Spleen (tissue), 11 donors: ENCODE data around the gene HBD. TPM values are rescaled to one million over a fixed set of nuclear protein-coding genes. Genes with fewer than 3 reads are reported as not detected.

Source experiments
- DNase-seq: peaks from one replicate; pipeline ENCODE4 v3.0.0-alpha.2; 2020
- H3K27ac ChIP-seq, 8 donors: fragments of 200-600 bp; sonication (generic) in 7 of 8; 1 replicate in 4 of 8; 2 replicates in 4 of 8; pipeline versions ENCODE4 v1.5.0 to v1.8.0; 2016 to 2021; ENCODE audit warnings: inconsistent platforms in 4 of 8, mild to moderate bottlenecking in 4 of 8, moderate library complexity in 1 of 8
- H3K27me3 ChIP-seq, 7 donors: fragments of 200-600 bp; sonication (generic) in 6 of 7; replicated peaks in 1 of 7; 1 replicate in 4 of 7; 2 replicates in 3 of 7; pipeline versions ENCODE4 v1.5.0 to v1.8.0; 2016 to 2021; ENCODE audit warnings: inconsistent platforms in 3 of 7, mild to moderate bottlenecking in 1 of 7
- H3K36me3 ChIP-seq, 6 donors: fragments of 200-600 bp; sonication (generic) in 5 of 6; 1 replicate in 4 of 6; 2 replicates in 2 of 6; pipeline versions ENCODE4 v1.5.0 to v1.8.0; 2016 to 2021; ENCODE audit warnings: inconsistent platforms in 2 of 6
- H3K4me1 ChIP-seq, 6 donors: fragments of 200-600 bp; sonication (generic) in 5 of 6; 1 replicate in 3 of 6; 2 replicates in 3 of 6; pipeline versions ENCODE4 v1.5.0 to v1.8.0; 2016 to 2021; ENCODE audit warnings: inconsistent platforms in 3 of 6
- H3K4me3 ChIP-seq, 8 donors: fragments of 200-600 bp; sonication (generic) in 7 of 8; 1 replicate in 4 of 8; 2 replicates in 4 of 8; pipeline versions ENCODE4 v1.5.0 to v1.8.0; 2016 to 2021; ENCODE audit warnings: inconsistent platforms in 4 of 8, mild to moderate bottlenecking in 4 of 8, moderate library complexity in 2 of 8
- H3K9me3 ChIP-seq, 8 donors: fragments of 200-600 bp; sonication (generic) in 7 of 8; 1 replicate in 4 of 8; 2 replicates in 4 of 8; pipeline versions ENCODE4 v1.5.0 to v1.8.0; 2016 to 2021; ENCODE audit warnings: inconsistent platforms in 4 of 8
- POLR2A ChIP-seq, 3 donors: fragments of 450-650 bp; IDR thresholded peaks; one replicate each; pipeline ENCODE4 v1.5.1; 2017; ENCODE audit warnings: antibody characterized with exemption in 3 of 3, mild to moderate bottlenecking in 1 of 3
- POLR2AphosphoS5 ChIP-seq, 3 donors: sonication (generic); formaldehyde crosslinking; IDR thresholded peaks; one replicate each; pipeline ENCODE4 v1.5.1; 2017; ENCODE audit warnings: antibody characterized with exemption in 3 of 3
- WGBS, 5 donors: extraction: QIAGEN DNeasy Blood & Tissue Kit in 3 of 5; methylation state at CpG; one replicate each; pipeline versions ENCODE4 v1.1.5 to v1.1.7; 2013 to 2018; 5-methylcytosine and 5-hydroxymethylcytosine counted together
- intact Hi-C: fragments of 100-400 bp; cut with DNase I; formaldehyde crosslinking; loops from one replicate; pipeline ENCODE4 v1.15.0; 2023; ENCODE audit warnings: low total_unique reads
- polyA plus RNA-seq, 3 donors: library from polyadenylated mRNA; stranded (reverse); fragments of 200-250 nt; gene quantifications; one replicate each; pipeline ENCODE4 v1.2.1, GENCODE V29; 2013
- total RNA-seq, 7 donors: library from RNA; depleted of rRNA in 3 of 7; stranded (reverse); fragments of >200 nt in 3 of 7; fragmentation: NEBNext Ultra II Directional in 4 of 7; extraction: Animal tissue kit (Norgen Biotek cat#: 25700) in 4 of 7; gene quantifications; one replicate each; pipeline versions ENCODE4 v1.1.0 to v1.2.1, GENCODE V29; 2016 to 2021
- TF ChIP-seq, protein P1 (sequence below), 11 experiments: fragments of 200-600 bp in 7 of 11; fragments of 450-650 bp in 4 of 11; sonication (generic) in 4 of 11; IDR thresholded peaks in 8 of 11; conservative IDR thresholded peaks in 3 of 11; 1 replicate in 7 of 11; 2 replicates in 4 of 11; pipeline versions ENCODE4 v1.4.0 to v1.8.0; 2016 to 2021; ENCODE audit warnings: antibody characterized with exemption in 11 of 11, inconsistent platforms in 4 of 11, mild to moderate bottlenecking in 1 of 11
- donor health status: healthy with polysubstance abuse.
- donor health status: DM: no; HTN: no; CAD: no; lungs with moderate emphysema.
- donor health status: DM: no; HTN: no; CAD: no.
- donor health status: Bipolar disorder and iron deficiency.
- donor health status: healthy.
- donor health status: DM: no; HTN: no; CAD: no.
- donor health status: DM: yes; HTN: yes; CAD: no.

Gene HBD
- total and polyA plus RNA-seq, 10 donors, result 1.0 to 327 (median 10.6) TPM

GRCh38 chr11:5281596-5281995 is 47.3 kb upstream of the HBD start:
- no peak for DNase-seq
- intact Hi-C loops, result no loop called here
- H3K36me3 ChIP-seq, result no peaks in the 10 kb centered on the region
- no peaks in the 10 kb centered on the region for H3K9me3 ChIP-seq
- H3K4me1 ChIP-seq, result no peaks in the 10 kb centered on the region
- TF ChIP-seq POLR2AphosphoS5 (IDR thresholded peaks at IDR 0.05), result no peak
- TF ChIP-seq POLR2A (IDR thresholded peaks at IDR 0.05), result no peak
- TF ChIP-seq, protein P1, sequence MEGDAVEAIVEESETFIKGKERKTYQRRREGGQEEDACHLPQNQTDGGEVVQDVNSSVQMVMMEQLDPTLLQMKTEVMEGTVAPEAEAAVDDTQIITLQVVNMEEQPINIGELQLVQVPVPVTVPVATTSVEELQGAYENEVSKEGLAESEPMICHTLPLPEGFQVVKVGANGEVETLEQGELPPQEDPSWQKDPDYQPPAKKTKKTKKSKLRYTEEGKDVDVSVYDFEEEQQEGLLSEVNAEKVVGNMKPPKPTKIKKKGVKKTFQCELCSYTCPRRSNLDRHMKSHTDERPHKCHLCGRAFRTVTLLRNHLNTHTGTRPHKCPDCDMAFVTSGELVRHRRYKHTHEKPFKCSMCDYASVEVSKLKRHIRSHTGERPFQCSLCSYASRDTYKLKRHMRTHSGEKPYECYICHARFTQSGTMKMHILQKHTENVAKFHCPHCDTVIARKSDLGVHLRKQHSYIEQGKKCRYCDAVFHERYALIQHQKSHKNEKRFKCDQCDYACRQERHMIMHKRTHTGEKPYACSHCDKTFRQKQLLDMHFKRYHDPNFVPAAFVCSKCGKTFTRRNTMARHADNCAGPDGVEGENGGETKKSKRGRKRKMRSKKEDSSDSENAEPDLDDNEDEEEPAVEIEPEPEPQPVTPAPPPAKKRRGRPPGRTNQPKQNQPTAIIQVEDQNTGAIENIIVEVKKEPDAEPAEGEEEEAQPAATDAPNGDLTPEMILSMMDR (IDR thresholded peaks at IDR 0.05 in 8 of 11, conservative IDR thresholded peaks at IDR 0.05 in 3 of 11), result no peak
- no peak overlapping the region for H3K27ac ChIP-seq
- no peak overlapping the region for H3K4me3 ChIP-seq
- no peaks in the 10 kb centered on the region for H3K27me3 ChIP-seq

DNA sequence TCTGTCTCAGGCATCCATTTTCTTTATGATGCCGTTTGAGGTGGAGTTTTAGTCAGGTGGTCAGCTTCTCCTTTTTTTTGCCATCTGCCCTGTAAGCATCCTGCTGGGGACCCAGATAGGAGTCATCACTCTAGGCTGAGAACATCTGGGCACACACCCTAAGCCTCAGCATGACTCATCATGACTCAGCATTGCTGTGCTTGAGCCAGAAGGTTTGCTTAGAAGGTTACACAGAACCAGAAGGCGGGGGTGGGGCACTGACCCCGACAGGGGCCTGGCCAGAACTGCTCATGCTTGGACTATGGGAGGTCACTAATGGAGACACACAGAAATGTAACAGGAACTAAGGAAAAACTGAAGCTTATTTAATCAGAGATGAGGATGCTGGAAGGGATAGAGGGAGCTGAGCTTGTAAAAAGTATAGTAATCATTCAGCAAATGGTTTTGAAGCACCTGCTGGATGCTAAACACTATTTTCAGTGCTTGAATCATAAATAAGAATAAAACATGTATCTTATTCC is 46.4 kb upstream of the HBD start:
- WGBS, 5 donors, result 24 to 46% (median 31%) methylated on average over 3 of the region's 3 CpGs
- Histone ChIP-seq H3K27me3 (no peaks in the 10 kb centered on the region), H3K9me3 (no peaks in the 10 kb centered on the region), H3K27ac (no peak overlapping the region), H3K4me1 (no peaks in the 10 kb centered on the region), H3K4me3 (no peak overlapping the region), H3K36me3 (no peaks in the 10 kb centered on the region)
- DNase-seq, result no peak
- intact Hi-C loops, result no loop called here
- TF ChIP-seq, protein P1 (IDR thresholded peaks at IDR 0.05 in 8 of 11, conservative IDR thresholded peaks at IDR 0.05 in 3 of 11), result no peak
- TF ChIP-seq POLR2A (IDR thresholded peaks at IDR 0.05) (no peak), POLR2AphosphoS5 (IDR thresholded peaks at IDR 0.05) (no peak)

DNA sequence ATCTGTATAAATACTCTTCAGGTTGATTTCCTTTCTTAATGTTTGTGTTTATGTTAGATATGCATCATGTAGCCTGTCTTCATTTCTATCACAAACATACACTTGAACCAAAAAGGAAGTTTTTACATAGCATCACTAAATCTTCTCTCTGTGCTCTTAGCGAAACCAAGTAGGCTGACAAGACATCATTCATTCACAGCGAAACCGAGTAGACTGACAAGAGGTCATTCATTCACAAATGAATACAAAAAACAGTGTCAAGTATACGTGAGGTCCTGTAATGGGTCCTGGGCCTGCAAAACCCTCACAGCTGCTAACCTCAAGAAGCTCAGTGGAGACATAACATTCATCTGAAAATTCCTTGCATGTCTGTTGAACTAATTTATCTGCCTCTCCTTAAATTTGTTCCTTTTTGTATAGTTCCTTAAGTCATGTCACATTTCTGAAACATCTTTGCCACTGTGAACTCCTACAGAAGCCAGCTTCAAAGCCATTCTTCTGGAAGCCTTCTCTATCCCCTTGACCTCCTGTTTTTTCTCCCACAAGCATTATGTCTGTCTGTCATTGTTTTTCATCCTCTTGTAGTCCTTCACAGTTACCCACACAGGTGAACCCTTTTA is 45.3 kb upstream of the HBD start:
- Histone ChIP-seq H3K36me3 (no peaks in the 10 kb centered on the region), H3K9me3 (no peaks in the 10 kb centered on the region), H3K27me3 (no peaks in the 10 kb centered on the region), H3K4me3 (no peak overlapping the region), H3K27ac (no peak overlapping the region), H3K4me1 (no peaks in the 10 kb centered on the region)
- no peak for DNase-seq
- intact Hi-C loops, result no loop called here
- WGBS, 5 donors, result 71 to 85% (median 81%) methylated on average over 4 of the region's 4 CpGs
- TF ChIP-seq, protein P1 (IDR thresholded peaks at IDR 0.05 in 8 of 11, conservative IDR thresholded peaks at IDR 0.05 in 3 of 11), result no peak
- TF ChIP-seq POLR2A (IDR thresholded peaks at IDR 0.05) (no peak), POLR2AphosphoS5 (IDR thresholded peaks at IDR 0.05) (no peak)

- no peak for TF ChIP-seq POLR2AphosphoS5 (IDR thresholded peaks at IDR 0.05)
- TF ChIP-seq POLR2A (IDR thresholded peaks at IDR 0.05), result no peak
- TF ChIP-seq, protein P1 (IDR thresholded peaks at IDR 0.05 in 8 of 11, conservative IDR thresholded peaks at IDR 0.05 in 3 of 11), result no peak
- no peaks in the 10 kb centered on the region for H3K27me3 ChIP-seq
- H3K36me3 ChIP-seq, result no peaks in the 10 kb centered on the region
- DNase-seq, result no peak
- intact Hi-C loops, result no loop called here
- WGBS, 5 donors, result 58 to 77% (median 60%) methylated on average over 1 of the region's 1 CpG
- no peaks in the 10 kb centered on the region for H3K9me3 ChIP-seq
- no peak overlapping the region for H3K4me3 ChIP-seq
- no peak overlapping the region for H3K27ac ChIP-seq
- no peaks in the 10 kb centered on the region for H3K4me1 ChIP-seq
These were observed 43.6 kb upstream of the HBD start for GRCh38 chr11:5277807-5278382.
